GM12872 (cell line): ENCODE data around the gene BAIAP2.

Experiments
- TF ChIP-seq, protein P1 (sequence below): IDR thresholded peaks from 3 replicates; pipeline ENCODE4 v1.5.1; 2011; ENCODE audit warnings: low read depth, mild to moderate bottlenecking, low read length, moderate library complexity; ENCODE audit not compliant: insufficient read depth

The BAIAP2 gene

DNA sequence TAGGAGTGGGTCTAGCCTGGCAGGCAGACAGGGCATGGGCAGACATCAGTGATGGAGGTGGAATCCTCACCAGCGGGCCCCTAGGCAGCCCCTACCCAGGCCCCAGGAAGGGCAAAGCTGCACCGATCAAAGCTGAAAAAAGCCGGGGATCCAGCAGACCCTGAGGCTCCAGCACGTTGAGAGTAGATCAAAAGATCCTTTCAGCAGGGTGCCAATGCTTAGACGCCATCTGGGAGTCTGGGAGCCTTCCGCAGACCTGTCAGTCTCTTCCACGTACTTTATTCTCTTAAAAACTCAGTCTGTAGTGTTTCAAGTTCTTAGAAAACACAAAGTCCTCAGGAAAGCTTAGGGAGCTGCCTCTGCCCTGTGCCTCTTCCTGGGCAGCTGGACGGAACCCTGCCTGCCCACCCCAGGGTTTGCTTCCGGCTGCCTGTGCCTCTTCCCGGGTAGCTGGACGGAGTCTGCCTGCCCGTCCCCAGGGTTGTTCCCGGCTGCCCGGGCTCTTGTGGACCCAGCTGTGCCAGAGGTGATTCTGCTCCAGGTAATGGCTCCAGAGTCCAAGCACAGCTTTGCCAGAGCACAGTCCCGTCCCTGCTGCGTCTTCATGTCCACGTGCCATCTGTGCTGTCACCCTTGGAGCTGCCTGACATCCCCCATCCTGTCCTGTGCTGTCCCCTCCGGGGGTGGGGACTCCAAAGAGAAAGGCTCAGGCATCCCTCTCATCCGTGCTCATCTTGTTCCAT is 79.6 kb downstream of the BAIAP2 start:
- TF ChIP-seq, protein P1, sequence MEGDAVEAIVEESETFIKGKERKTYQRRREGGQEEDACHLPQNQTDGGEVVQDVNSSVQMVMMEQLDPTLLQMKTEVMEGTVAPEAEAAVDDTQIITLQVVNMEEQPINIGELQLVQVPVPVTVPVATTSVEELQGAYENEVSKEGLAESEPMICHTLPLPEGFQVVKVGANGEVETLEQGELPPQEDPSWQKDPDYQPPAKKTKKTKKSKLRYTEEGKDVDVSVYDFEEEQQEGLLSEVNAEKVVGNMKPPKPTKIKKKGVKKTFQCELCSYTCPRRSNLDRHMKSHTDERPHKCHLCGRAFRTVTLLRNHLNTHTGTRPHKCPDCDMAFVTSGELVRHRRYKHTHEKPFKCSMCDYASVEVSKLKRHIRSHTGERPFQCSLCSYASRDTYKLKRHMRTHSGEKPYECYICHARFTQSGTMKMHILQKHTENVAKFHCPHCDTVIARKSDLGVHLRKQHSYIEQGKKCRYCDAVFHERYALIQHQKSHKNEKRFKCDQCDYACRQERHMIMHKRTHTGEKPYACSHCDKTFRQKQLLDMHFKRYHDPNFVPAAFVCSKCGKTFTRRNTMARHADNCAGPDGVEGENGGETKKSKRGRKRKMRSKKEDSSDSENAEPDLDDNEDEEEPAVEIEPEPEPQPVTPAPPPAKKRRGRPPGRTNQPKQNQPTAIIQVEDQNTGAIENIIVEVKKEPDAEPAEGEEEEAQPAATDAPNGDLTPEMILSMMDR = no peak

DNA sequence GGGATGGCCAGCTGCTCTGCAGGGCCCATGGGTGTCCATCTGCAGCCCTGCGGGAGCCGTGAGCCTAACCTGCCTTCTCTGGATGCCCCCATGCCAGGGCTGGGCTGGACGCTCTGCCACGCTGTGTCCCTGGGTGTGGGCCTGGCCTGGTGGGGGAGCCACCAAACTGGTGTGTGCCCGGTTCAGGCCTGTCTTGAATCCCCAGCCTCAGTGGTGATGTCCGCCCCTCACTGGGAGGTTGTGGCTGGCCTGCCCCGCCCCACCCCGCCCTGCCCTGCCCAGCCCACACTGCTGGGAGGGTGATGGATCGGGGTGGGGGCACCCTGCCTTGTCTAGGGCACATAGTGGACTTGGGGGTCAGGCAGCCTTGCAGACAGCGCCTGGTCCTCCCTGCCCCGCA is 80.3 kb downstream of the BAIAP2 start:
- TF ChIP-seq, protein P1 = no peak

DNA sequence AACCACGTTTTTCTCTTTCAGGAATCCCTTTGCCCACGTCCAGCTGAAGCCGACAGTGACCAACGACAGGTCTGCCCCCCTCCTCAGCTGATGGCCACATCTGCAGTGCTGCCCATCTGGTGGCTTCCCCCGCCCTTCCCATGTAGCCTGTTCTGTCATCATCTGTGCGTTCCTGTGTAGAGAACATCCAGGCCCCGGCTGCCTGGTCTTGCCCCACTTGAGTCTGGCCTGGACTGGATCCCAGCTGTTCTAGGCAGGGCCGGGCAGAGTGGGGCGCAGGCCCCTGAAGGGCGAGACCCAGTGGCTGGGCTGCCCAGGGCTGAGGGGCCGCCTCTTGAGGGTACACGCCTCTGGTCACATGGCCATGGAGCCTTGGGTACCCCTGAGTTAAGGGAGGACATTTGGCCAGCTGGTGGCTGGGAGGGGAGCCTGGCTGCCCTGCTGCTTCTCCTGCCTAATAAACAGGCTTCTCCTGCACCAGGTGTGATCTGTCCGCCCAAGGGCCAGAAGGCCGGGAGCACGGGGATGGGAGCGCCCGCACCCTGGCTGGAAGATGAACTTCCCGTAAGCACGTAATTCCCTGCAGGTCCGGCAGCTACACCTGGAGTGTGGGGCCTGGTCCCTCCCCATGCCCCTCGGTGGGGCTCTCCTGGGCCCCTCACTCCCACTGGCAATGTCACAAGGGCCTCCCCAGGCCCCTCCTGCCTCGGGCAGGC is 81.0 kb downstream of the BAIAP2 start:
- TF ChIP-seq, protein P1 = no peak

DNA sequence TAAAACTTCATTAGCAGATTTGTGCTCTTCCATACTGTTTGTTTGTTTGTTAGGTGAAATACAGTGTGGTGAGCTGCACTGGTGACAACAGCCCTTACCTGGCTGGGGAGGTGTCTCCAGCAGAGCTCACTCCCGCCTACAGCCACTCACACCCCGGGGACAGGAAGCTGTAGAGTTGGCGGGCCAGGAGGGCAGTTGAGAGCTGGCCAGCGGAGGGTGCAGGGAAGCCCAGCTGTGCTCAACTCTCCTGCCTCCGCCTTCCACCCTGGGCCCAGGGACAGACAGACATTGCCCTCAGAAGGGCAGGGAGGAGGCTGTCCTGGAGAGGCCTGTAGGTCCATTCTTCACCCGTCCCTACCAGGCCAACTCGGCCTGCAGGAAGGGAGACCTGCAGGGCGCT is 81.8 kb downstream of the BAIAP2 start:
- TF ChIP-seq, protein P1 = no peak

DNA sequence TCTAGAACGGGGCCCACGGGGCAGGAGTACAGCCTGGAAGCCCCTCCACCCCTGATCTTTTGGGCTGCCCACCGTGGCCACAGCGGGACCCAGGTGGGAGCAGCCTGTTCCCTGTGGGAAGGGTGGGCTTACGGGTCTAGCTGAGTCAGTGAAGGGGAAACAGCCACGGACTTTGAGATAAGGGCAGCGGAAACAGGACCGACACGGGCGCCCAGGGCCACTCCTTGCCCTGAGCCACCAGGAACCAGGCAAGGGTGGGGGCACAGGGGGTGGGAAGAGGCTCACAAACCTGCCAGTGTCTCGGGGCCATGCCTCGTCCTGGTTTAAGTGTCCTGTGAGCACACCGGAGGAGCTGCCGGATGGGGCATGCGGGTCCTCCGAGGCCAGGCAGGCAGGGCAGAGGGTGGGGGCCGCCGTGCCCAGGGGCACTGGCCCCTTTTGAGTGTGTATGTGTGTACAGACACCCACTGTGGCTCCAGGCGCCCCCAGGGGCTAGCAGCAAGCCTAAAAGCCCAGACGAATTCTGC is 82.8 kb downstream of the BAIAP2 start:
- TF ChIP-seq, protein P1 = no peak

DNA sequence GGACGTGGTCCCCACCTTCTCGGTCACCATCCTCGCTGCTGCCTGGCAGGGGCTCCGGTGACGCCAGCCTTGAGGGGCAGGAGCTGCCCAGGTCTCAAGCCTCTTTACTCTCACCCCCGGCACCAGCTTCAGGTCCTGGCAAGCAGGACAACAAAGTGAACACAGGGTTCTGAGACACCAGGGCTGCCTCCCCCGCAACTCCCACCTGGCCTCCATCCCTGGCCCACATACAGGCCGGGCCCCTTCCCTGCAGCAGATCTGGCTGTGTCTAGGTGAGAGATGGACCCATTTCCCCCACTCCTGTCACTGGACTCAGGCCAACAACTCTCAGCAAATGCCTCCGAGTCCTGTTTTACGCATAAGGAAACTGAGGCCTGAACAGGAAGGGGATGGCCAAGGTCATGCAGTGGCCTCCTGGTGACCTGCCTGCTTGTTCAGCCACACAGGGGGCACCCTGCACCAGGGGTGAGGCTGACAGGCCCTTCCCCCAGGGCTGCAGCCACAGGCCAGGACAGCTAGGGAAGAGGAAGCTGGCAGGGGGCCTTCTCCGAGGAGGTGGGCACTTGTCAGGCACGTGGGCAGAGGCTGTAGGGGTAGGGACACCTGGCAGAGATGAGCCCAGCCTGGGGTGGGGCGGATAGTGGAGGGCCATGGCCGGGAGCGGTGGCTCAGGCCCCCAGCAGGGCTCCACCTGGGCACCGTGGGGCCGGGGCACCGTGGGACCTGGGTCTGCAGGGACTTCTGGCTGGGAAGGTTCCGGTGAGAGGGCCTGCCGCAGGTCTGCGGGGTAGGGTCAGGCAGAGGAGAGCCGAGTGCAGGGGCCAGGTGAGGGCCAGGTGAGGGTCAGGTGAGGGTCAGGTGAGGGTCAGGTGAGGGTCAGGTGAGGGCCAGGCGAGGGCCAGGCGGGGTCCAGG is 83.6 kb downstream of the BAIAP2 start:
- TF ChIP-seq, protein P1 = no peak
